ENCODE measurements around the gene HEPHL1.

HEPHL1 gene

DNA sequence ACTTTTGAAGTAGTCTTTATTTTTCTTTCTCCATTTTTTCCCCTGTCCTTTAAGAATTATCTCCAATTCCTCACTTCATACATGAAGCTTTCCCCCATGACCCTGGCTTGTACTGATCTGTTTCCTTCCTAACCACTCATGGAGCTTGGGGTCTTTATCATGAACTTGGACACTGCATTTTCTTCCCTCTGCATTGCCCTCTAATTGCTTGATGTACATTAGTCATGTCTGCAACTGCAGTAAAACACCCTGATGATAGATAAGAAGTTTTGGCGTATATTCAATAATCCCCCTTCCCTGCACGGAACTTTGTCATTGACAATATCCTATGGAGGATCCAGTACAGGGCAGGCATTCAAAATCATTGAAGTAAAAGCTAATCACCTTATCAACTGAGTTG is 3.4 kb downstream of the HEPHL1 start:
- TF ChIP-seq EZH2phosphoT487 (IDR thresholded peaks at IDR 0.05; ENCODE audit: low read length), result no peak
- no peak for TF ChIP-seq EZH2 (optimal IDR thresholded peaks at IDR 0.05; ENCODE audit: low read depth, low read length)
- TF ChIP-seq, protein P1, sequence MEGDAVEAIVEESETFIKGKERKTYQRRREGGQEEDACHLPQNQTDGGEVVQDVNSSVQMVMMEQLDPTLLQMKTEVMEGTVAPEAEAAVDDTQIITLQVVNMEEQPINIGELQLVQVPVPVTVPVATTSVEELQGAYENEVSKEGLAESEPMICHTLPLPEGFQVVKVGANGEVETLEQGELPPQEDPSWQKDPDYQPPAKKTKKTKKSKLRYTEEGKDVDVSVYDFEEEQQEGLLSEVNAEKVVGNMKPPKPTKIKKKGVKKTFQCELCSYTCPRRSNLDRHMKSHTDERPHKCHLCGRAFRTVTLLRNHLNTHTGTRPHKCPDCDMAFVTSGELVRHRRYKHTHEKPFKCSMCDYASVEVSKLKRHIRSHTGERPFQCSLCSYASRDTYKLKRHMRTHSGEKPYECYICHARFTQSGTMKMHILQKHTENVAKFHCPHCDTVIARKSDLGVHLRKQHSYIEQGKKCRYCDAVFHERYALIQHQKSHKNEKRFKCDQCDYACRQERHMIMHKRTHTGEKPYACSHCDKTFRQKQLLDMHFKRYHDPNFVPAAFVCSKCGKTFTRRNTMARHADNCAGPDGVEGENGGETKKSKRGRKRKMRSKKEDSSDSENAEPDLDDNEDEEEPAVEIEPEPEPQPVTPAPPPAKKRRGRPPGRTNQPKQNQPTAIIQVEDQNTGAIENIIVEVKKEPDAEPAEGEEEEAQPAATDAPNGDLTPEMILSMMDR (IDR thresholded peaks at IDR 0.05; ENCODE audit: low read length), result no peak
- no peak overlapping the region for H3K9ac ChIP-seq (ENCODE audit: low read length)
- no peaks in the 10 kb centered on the region for H3K9me2 ChIP-seq (replicated peaks; ENCODE audit: insufficient read depth, low read length)
- no peaks in the 10 kb centered on the region for H3K36me3 ChIP-seq (replicated peaks; ENCODE audit: insufficient read depth, low read length)
- H2AFZ ChIP-seq (ENCODE audit: low read length), result no peak overlapping the region
- H3K4me2 ChIP-seq (ENCODE audit: low read depth, low read length), result no peak overlapping the region
- no peaks in the 10 kb centered on the region for H3K4me1 ChIP-seq (ENCODE audit: low read length)
- H4K20me1 ChIP-seq (ENCODE audit: insufficient read depth, low read length), result no peaks in the 10 kb centered on the region
- H3K79me2 ChIP-seq (ENCODE audit: low read length), result no peaks in the 10 kb centered on the region
- H3K4me3 ChIP-seq (ENCODE audit: low read length), result no peak overlapping the region
- H3F3A ChIP-seq (ENCODE audit: insufficient read depth, low read length), result no peaks in the 10 kb centered on the region
- no peak overlapping the region for H3K27ac ChIP-seq (ENCODE audit: low read length)
- no peaks in the 10 kb centered on the region for H3K9me3 ChIP-seq (replicated peaks; ENCODE audit: insufficient read depth, low read length)
- H3K27me3 ChIP-seq (replicated peaks; ENCODE audit: insufficient read depth, low read length), result no peaks in the 10 kb centered on the region
- no peak for DNase-seq

GRCh38 chr11:94025690-94026394 is 4.7 kb downstream of the HEPHL1 start:
- no peaks in the 10 kb centered on the region for H4K20me1 ChIP-seq (ENCODE audit: insufficient read depth, low read length)
- TF ChIP-seq EZH2 (optimal IDR thresholded peaks at IDR 0.05; ENCODE audit: low read depth, low read length) (no peak), EZH2phosphoT487 (IDR thresholded peaks at IDR 0.05; ENCODE audit: low read length) (no peak)
- TF ChIP-seq, protein P1 (IDR thresholded peaks at IDR 0.05; ENCODE audit: low read length), result no peak
- H3K4me2 ChIP-seq (ENCODE audit: low read depth, low read length), result no peak overlapping the region
- no peak overlapping the region for H3K9ac ChIP-seq (ENCODE audit: low read length)
- H3K4me3 ChIP-seq (ENCODE audit: low read length), result no peak overlapping the region
- H3K27ac ChIP-seq (ENCODE audit: low read length), result no peak overlapping the region
- H3K79me2 ChIP-seq (ENCODE audit: low read length), result no peaks in the 10 kb centered on the region
- H3K36me3 ChIP-seq (replicated peaks; ENCODE audit: insufficient read depth, low read length), result no peaks in the 10 kb centered on the region
- no peaks in the 10 kb centered on the region for H3K4me1 ChIP-seq (ENCODE audit: low read length)
- H3K9me2 ChIP-seq (replicated peaks; ENCODE audit: insufficient read depth, low read length), result no peaks in the 10 kb centered on the region
- H3K9me3 ChIP-seq (replicated peaks; ENCODE audit: insufficient read depth, low read length), result no peaks in the 10 kb centered on the region
- DNase-seq, result no peak
- no peaks in the 10 kb centered on the region for H3F3A ChIP-seq (ENCODE audit: insufficient read depth, low read length)
- no peaks in the 10 kb centered on the region for H3K27me3 ChIP-seq (replicated peaks; ENCODE audit: insufficient read depth, low read length)
- no peak overlapping the region for H2AFZ ChIP-seq (ENCODE audit: low read length)

- no peaks in the 10 kb centered on the region for H3K9me3 ChIP-seq (replicated peaks; ENCODE audit: insufficient read depth, low read length)
- H3K36me3 ChIP-seq (replicated peaks; ENCODE audit: insufficient read depth, low read length), result no peaks in the 10 kb centered on the region
- TF ChIP-seq, protein P1 (IDR thresholded peaks at IDR 0.05; ENCODE audit: low read length), result no peak
- TF ChIP-seq EZH2phosphoT487 (IDR thresholded peaks at IDR 0.05; ENCODE audit: low read length) (no peak), EZH2 (optimal IDR thresholded peaks at IDR 0.05; ENCODE audit: low read depth, low read length) (no peak)
- H3F3A ChIP-seq (ENCODE audit: insufficient read depth, low read length), result no peaks in the 10 kb centered on the region
- H3K9me2 ChIP-seq (replicated peaks; ENCODE audit: insufficient read depth, low read length), result no peaks in the 10 kb centered on the region
- H3K9ac ChIP-seq (ENCODE audit: low read length), result no peak overlapping the region
- no peaks in the 10 kb centered on the region for H3K27me3 ChIP-seq (replicated peaks; ENCODE audit: insufficient read depth, low read length)
- H3K27ac ChIP-seq (ENCODE audit: low read length), result no peak overlapping the region
- no peak overlapping the region for H2AFZ ChIP-seq (ENCODE audit: low read length)
- H3K4me1 ChIP-seq (ENCODE audit: low read length), result no peaks in the 10 kb centered on the region
- DNase-seq, result no peak
- no peaks in the 10 kb centered on the region for H4K20me1 ChIP-seq (ENCODE audit: insufficient read depth, low read length)
- no peak overlapping the region for H3K4me3 ChIP-seq (ENCODE audit: low read length)
- H3K79me2 ChIP-seq (ENCODE audit: low read length), result no peaks in the 10 kb centered on the region
- H3K4me2 ChIP-seq (ENCODE audit: low read depth, low read length), result no peak overlapping the region
Observed at GRCh38 chr11:94027210-94027609, 6.1 kb downstream of the HEPHL1 start.
